Activated naive CD4-positive, alpha-beta T cell treated with anti-CD3 and anti-CD28 coated beads, Interleukin-2, amount 50 U/mL, for 72 hours (primary cell): ENCODE measurements around the gene USP47. TPM values are rescaled to one million over a fixed set of nuclear protein-coding genes. Genes with fewer than 3 reads are reported as not detected.
A peak's percentile ranks its signal among the peaks of the same experiment; 100 is the strongest.
"Not testable (repeated sequence)": the region's sequence is repeated elsewhere in the genome, so short reads cannot be mapped to it uniquely, and the experiment has no call there.

Source experiments
- ATAC-seq, 2 donors: fragments of 150-1000 bp; cut with Tn5 transposase; 2 replicates each; pipeline ENCODE4 v1.10.0; 2021; ENCODE audit warnings: mild to moderate bottlenecking in 2 of 2, moderate library complexity in 2 of 2
- DNase-seq, 2 donors: peaks; one replicate each; pipeline ENCODE4 v3.0.0; 2021 to 2022; ENCODE audit warnings: low spot score in 2 of 2
- H3K27ac Mint-ChIP-seq, 2 donors: one replicate each; pipeline ENCODE4 v1.8.0; 2022; ENCODE audit warnings: mild to moderate bottlenecking in 2 of 2, mixed read lengths in 2 of 2
- H3K36me3 Mint-ChIP-seq, 2 donors: one replicate each; pipeline ENCODE4 v1.8.0; 2022; ENCODE audit warnings: mixed read lengths in 2 of 2
- H3K9me3 Mint-ChIP-seq, 2 donors: one replicate each; pipeline ENCODE4 v1.8.0; 2022; ENCODE audit warnings: mixed read lengths in 2 of 2
- total RNA-seq, 2 donors: library from RNA; stranded (reverse); gene quantifications; one replicate each; pipeline ENCODE4 v1.2.3, GENCODE V29; 2022

The USP47 gene
- total RNA-seq, 2 donors from 2014 or later = 39.7 to 51.4 TPM

- Mint-ChIP-seq H3K9me3 (no peaks in the 10 kb centered on the region), H3K27ac (no peak overlapping the region), H3K36me3 (no peaks in the 10 kb centered on the region)
- ATAC-seq (no peak), DNase-seq (no peak)
Measured at GRCh38 chr11:11816511-11817314, 25.1 kb upstream of the USP47 start.

- no peak for ATAC-seq
- Mint-ChIP-seq H3K36me3 (no peaks in the 10 kb centered on the region), H3K9me3 (no peaks in the 10 kb centered on the region), H3K27ac (no peak overlapping the region)
- no peak for DNase-seq
Measured at GRCh38 chr11:11817957-11818356, 23.8 kb upstream of the USP47 start.

- no peaks in the 10 kb centered on the region for H3K36me3 Mint-ChIP-seq
- no peak overlapping the region for H3K27ac Mint-ChIP-seq
- no peaks in the 10 kb centered on the region for H3K9me3 Mint-ChIP-seq
- ATAC-seq (no peak), DNase-seq (no peak)
Measured at GRCh38 chr11:11818529-11819121, 23.1 kb upstream of the USP47 start.

GRCh38 chr11:11821899-11822298 is 19.9 kb upstream of the USP47 start:
- Mint-ChIP-seq H3K27ac (no peak overlapping the region), H3K36me3 (no peaks in the 10 kb centered on the region), H3K9me3 (no peaks in the 10 kb centered on the region)
- ATAC-seq (no peak), DNase-seq (no peak)

GRCh38 chr11:11822946-11823345 is 18.8 kb upstream of the USP47 start:
- Mint-ChIP-seq H3K36me3 (no peaks in the 10 kb centered on the region), H3K27ac (no peak overlapping the region), H3K9me3 (no peaks in the 10 kb centered on the region)
- DNase-seq (no peak), ATAC-seq (no peak)

- ATAC-seq = no peak
- no peaks in the 10 kb centered on the region for H3K9me3 Mint-ChIP-seq
- H3K36me3 Mint-ChIP-seq = no peaks in the 10 kb centered on the region
- no peak for DNase-seq
- H3K27ac Mint-ChIP-seq = no peak overlapping the region
Measured at GRCh38 chr11:11826260-11826659, 15.5 kb upstream of the USP47 start.

GRCh38 chr11:11827272-11827671 is 14.5 kb upstream of the USP47 start:
- no peaks in the 10 kb centered on the region for H3K36me3 Mint-ChIP-seq
- no peaks in the 10 kb centered on the region for H3K9me3 Mint-ChIP-seq
- no peak overlapping the region for H3K27ac Mint-ChIP-seq
- ATAC-seq (no peak), DNase-seq (no peak)

- not testable (repeated sequence) for ATAC-seq, H3K27ac Mint-ChIP-seq, DNase-seq, H3K9me3 Mint-ChIP-seq, H3K36me3 Mint-ChIP-seq
Measured at GRCh38 chr11:11831406-11831805, 10.4 kb upstream of the USP47 start.

- DNase-seq (no peak), ATAC-seq (no peak)
- H3K36me3 Mint-ChIP-seq = no peaks in the 10 kb centered on the region
- no peak overlapping the region for H3K27ac Mint-ChIP-seq
- H3K9me3 Mint-ChIP-seq = no peaks in the 10 kb centered on the region
Measured at GRCh38 chr11:11836676-11837231, 5.0 kb upstream of the USP47 start.

- DNase-seq (no peak), ATAC-seq (no peak)
- H3K36me3 Mint-ChIP-seq = no peaks in the 10 kb centered on the region
- H3K9me3 Mint-ChIP-seq = no peaks in the 10 kb centered on the region
- H3K27ac Mint-ChIP-seq = no peak overlapping the region
Measured at GRCh38 chr11:11839718-11840117, 2.1 kb upstream of the USP47 start.

- DNase-seq = no peak
- peak in 1 of 2 donors; percentile 19 for ATAC-seq
- Mint-ChIP-seq H3K9me3 (no peaks in the 10 kb centered on the region), H3K36me3 (no peaks in the 10 kb centered on the region), H3K27ac (peak overlapping the region in 1 of 2 donors; percentile 75)
Measured at GRCh38 chr11:11841116-11841722, 553 bp upstream of the USP47 start.

- DNase-seq (peak in 1 of 2 donors; percentile 67), ATAC-seq (peak; percentile 64 to 67)
- H3K27ac Mint-ChIP-seq = no peak overlapping the region
- no peaks in the 10 kb centered on the region for H3K9me3 Mint-ChIP-seq
- H3K36me3 Mint-ChIP-seq = no peaks in the 10 kb centered on the region
Measured at GRCh38 chr11:11842421-11843008, 743 bp downstream of the USP47 start.

GRCh38 chr11:11843211-11843621 is 1.4 kb downstream of the USP47 start:
- DNase-seq (no peak), ATAC-seq (peak; percentile 36 to 50)
- no peaks in the 10 kb centered on the region for H3K9me3 Mint-ChIP-seq
- H3K27ac Mint-ChIP-seq = no peak overlapping the region
- no peaks in the 10 kb centered on the region for H3K36me3 Mint-ChIP-seq

GRCh38 chr11:11843642-11844041 is 1.9 kb downstream of the USP47 start:
- DNase-seq = no peak
- ATAC-seq = no peak
- no peaks in the 10 kb centered on the region for H3K36me3 Mint-ChIP-seq
- H3K27ac Mint-ChIP-seq = no peak overlapping the region
- no peaks in the 10 kb centered on the region for H3K9me3 Mint-ChIP-seq

GRCh38 chr11:11844272-11844671 is 2.5 kb downstream of the USP47 start:
- Mint-ChIP-seq H3K9me3 (no peaks in the 10 kb centered on the region), H3K36me3 (no peaks in the 10 kb centered on the region), H3K27ac (no peak overlapping the region)
- ATAC-seq (no peak), DNase-seq (no peak)

GRCh38 chr11:11845071-11845470 is 3.3 kb downstream of the USP47 start:
- Mint-ChIP-seq H3K36me3 (no peaks in the 10 kb centered on the region), H3K27ac (no peak overlapping the region), H3K9me3 (no peaks in the 10 kb centered on the region)
- DNase-seq (no peak), ATAC-seq (no peak)

- H3K9me3 Mint-ChIP-seq = no peaks in the 10 kb centered on the region
- no peaks in the 10 kb centered on the region for H3K36me3 Mint-ChIP-seq
- no peak overlapping the region for H3K27ac Mint-ChIP-seq
- ATAC-seq (no peak), DNase-seq (no peak)
Measured at GRCh38 chr11:11845551-11845950, 3.8 kb downstream of the USP47 start.
